Stimulated activated CD4-positive, alpha-beta T cell treated with anti-CD3 and anti-CD28 coated beads, Interleukin-15, amount 100 ng/mL, for 48 hours (primary cell): ENCODE measurements around the gene IFT57.
"Not testable (repeated sequence)": the region's sequence is repeated elsewhere in the genome, so short reads cannot be mapped to it uniquely, and the experiment has no call there.

Experiments used
- DNase-seq, 2 donors: peaks; one replicate each; pipeline ENCODE4 v3.0.0-alpha.2; 2020; ENCODE audit warnings: low read depth in 2 of 2

The IFT57 gene

DNA sequence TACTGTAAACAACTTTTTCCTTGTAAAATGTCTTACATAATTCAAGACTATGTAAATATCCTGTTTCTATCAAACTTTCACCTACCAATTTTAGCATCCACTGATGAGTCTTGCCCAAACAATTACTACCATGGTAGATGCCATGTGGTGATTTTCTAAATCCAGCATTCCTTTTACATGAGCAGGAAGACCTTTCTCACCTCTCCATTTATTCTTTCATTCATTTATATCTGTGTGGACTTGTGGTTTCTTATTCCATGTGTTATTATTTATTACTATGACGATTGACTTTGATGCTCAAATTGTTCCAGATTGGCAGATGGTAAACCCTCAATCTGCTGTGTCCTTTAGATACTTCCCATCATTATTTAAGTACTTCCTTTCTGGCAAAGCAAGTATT is 62.4 kb downstream of the IFT57 start:
- DNase-seq: no peak

DNA sequence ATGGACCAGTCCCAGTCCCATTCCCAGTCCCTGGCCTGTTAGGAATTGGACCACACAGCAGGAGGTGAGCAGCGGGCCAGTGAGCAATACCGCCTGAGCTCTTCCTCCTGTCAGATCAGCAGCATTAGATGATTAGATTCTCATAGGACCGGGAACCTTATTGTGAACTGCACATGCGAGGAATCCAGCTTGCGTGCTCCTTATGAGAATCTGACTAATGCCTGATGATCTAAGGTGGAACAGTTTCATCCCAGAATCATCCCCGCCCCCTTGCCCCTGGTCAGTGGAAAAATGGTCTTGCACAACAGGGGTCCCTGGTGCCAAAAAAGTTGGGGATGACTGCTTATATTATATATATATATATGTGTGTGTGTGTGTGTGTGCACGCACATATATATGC is 63.1 kb downstream of the IFT57 start:
- DNase-seq: no peak

DNA sequence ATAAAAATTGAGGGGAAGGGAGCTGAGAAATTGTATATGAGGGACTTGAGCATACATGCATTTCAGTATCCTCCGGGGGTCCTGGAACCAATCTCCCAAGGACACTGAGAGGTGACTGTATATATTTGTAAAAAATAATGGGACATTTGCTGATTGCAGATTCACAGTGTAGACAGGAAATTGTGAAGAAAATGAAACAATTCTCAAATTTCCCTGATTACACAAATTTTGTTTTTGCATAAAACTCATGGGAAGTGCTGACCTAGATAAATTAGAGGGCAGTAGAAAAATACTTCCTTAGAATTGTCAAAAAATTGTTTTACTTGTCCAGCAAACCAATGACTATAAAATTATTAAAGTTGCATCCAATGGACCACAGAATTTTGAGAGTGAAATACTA is 64.0 kb downstream of the IFT57 start:
- no peak for DNase-seq

DNA sequence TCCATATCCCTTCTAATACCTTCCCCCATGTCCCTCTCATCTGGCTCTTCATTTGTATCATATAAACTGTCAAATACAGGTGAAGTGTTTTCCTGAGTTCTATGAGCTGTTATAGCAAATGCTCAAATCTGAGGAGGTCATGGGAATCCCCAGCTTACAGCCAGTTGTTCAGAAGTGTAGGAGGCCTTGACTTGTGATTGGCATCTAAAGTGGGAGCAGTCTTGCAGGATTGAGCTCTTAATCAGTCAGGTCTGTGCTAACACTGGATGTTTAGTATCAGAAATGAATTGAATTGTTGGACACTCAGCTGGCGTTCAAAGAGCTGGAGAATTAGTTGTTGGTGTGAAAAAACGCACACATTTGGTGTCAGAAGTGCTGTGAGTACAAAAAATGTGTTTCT is 65.0 kb downstream of the IFT57 start:
- no peak for DNase-seq

DNA sequence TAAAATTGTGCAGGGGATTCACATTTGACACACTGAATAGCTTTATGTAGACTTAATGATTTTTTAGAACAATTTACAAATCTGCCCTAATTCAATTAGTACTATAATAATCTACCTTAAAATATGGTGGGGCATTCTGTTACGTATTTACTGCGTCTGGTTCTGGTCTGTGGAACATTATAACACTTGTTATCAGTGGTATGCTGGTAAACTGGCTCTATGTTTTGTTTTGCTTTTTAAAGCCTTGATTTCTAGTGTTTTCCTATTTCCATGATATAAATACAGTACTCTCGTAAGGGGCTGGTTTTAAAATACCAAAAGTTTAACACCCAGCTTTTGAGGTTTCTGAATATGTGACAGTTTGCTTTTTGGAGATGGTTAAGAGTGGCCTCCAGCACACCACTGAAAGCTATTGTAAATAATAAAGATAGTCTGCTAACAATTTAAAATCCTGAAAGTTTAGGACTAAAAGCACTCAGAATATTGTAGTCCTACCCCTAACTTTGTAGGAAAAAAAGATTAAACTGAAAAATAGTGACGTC is 65.8 kb downstream of the IFT57 start:
- no peak for DNase-seq

DNA sequence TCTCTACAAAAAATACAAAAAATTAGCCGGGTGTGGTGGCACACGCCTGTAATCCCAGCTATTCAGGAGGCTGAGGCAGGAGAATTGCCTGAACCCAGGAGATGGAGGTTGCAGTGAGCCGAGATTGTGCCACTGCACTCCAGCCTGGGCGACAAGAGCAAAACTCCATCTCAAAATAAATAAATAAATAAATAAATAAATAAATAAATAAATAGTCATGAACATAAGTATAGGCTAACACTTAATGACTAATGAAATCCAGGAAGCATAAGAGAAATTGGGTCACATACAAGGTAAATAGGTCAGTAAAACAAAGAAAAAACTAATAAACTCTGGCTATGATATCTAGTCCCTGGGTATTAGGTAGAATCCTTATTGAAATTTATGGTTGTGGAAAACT is 66.6 kb downstream of the IFT57 start:
- not testable (repeated sequence) for DNase-seq

DNA sequence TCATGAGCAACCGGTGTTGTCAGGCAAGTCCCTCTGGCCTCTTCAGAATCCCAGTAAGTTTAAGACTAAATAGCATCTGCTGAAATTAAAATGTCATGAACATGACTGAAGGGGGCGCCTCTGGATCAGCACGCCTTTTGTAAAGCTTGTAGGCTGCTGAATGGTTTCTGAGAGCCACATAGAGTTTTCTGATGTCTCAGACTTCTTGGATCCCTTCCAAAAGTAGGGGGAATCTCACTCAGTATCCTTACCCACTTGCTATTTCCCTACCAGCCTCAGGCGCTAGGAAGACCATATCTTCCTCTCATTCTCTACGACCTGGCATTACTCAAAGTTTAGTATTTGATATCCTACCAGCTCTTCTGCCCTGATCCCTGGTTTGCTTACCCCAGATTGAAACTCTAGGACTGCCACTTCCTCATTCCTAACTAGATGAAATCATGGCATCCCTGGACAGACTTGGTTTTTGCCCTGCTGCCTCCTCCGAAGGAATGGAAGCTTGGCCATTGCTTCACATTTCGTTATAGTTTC is 68.7 kb downstream of the IFT57 start:
- DNase-seq: peak; percentile 38 to 49

DNA sequence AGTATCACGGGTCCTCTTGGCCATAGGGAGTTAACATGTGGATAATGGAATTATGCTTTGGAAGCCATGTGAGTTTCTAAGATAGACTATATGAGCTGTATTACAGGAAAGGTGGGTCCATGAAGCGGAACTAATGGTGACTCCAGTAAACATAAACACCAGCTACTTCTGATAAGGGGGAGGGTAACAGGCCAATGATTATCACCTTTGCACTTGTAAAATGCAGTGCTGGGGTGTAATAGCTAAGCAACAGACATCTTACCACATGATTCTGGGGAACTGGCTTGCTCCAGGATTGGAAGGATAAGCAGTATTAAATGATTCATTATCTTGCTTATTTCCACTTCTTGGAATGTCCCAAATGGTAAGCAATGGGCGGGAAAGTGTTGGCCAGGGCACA is 70.0 kb downstream of the IFT57 start:
- DNase-seq: no peak

DNA sequence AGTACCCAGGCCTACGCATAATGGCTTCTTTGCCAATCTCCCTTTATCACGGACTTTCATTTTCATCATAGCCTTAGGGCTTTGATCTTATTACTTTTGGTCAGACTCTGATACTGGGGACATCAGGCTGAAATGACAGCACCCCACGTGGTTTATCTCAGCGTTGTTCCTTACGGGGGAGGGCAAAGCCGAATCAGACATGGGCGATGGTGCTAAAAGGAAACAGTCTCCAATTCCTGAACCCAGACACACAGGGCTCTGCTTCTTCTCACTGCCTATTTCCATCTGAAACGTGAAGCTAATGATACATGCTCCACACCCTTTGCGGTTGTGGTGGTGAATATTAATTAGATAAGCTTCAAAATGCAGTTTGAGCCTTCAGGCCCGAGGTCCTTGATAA is 72.0 kb downstream of the IFT57 start:
- no peak for DNase-seq

DNA sequence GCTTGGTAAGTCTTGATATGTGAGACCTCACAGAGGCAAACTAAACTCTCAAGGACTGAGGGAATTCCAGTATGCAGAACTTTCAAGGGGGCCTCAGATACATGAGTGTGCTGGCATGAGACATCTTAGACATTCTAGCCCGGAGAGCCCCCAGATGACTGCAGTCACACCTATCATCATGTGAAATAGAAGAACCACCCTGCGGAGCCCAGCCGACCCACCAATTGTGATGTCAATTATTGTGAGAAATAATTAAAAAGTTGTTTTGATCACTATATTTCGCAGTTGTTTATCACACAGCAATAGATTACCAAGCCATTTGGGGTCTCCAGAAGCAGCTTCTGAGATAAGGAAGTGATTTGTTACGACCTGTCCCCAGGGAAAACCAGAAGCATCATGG is 76.1 kb downstream of the IFT57 start:
- DNase-seq: no peak

DNA sequence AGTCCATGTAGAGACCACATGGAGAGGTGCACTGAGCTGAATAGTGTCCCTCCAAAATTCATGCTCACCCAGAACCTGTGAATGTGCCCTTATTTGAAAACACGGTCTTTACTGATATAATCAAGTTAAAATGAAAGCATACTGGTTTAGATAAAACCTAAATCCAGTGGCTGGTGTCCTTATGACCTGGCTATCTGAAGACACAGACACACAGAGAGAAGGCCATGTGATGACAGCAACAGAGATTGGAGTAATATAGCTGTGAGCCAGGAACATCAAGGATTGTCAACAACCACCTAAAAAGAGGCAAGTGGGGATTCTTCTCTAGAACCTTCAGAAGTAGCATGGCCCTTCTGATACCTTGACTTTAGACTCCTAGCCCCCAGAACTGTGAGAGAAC is 76.6 kb downstream of the IFT57 start:
- no peak for DNase-seq

DNA sequence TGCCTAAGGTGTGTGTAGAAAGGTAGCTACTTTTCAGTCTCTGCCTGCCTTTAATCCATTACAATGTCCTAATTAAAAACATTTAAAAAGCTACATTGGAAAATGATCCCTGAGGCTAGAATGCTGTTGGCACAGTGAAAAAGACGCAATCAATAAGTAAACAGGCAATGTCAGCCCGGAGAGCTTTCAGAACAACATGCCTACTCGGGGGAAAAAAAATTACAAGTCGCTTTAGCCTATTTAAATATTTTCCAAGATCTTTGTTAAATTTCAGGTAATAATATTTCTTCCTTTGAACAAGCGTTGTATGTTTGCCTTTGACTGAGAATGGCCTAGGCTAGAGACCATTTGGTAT is 84.8 kb downstream of the IFT57 start:
- no peak for DNase-seq

DNA sequence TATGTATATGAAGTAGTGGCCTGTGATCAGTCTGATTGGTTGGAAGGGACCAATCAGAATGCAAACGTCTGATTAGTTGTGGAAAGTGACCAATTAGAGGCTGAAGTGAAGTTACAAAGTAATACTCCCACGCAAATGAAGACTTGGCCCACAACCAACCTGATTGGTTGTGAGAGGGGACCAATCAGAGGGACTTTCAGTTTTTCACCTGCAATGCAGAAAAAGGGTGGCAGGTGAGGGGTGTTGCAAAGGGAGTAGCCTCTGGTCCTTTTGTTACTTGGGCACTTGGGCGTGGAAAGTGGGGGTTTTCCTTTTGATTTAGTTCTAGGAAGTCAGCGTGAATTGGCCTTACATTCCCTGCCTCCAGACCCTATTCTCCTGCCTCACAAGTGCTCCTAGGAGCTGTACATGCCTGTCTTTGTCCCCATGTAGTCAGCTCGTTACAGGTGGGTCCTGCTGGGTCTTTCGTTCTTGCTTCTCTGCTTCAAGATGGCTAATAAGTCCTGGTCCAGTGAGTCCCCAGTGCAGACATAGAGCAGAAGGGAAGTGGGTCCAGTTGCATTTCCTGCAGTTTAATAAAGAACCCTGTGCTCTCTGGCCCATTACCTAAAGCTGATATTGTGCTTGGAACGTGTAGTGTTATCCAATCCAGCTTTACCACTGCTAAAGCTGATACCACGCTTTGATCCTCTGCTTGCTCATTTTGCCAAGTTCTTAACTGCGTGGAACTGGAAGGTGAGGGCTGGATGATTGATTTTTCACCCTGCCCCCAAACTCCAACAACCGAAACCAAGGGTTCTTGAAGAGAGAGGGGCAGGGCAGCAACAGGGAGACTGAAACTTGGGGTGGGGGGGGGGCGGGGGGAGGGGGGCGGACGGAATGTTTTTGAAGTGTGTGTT is 85.4 kb downstream of the IFT57 start:
- no peak for DNase-seq

DNA sequence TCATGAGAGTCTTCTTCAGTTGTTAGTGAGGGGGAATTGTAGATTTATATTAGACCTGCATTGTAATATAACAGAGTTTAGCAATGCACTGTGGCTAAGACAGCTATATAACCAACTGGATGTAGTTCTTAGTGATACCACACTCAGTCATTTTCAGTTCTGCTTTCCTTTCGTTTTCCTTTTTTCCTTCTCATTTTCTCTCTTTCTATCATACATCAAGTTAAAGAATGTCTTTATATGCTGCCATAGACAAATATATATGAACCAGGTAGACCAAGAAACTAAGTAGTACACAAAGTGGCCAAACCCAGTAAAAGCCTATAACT is 87.7 kb downstream of the IFT57 start:
- no peak for DNase-seq

DNA sequence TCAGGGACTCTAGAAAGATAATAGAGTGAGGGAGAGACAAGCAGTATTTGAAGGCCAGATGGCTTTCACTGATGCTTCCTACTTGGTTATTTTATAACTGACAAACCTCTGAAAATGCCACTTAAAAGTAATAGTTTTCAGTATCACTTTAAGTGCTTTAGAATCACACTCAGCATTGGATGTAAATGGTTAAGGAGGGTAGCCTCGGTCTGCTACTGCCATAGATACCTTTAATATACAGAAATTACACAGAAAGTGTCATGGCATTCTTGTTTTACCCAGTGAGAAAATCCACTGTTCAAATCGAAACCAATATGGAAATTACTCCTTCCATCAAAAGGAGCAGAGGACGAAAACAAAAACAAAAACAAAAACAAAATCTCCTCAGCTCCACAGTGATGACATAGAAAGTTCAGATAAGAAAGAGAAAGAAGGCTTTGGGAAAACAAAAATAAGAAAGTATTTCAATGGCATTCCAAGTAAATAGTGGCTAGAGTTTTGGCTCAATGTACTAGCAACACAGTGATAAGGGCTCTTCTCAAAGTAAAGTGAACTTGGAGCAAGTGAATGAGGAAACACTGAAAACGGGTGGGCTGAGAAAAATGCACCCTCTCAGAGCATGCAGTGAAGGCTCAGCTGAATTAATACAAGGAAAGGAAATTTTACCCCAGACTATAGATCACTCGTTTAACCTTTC is 88.2 kb downstream of the IFT57 start:
- DNase-seq: no peak

DNA sequence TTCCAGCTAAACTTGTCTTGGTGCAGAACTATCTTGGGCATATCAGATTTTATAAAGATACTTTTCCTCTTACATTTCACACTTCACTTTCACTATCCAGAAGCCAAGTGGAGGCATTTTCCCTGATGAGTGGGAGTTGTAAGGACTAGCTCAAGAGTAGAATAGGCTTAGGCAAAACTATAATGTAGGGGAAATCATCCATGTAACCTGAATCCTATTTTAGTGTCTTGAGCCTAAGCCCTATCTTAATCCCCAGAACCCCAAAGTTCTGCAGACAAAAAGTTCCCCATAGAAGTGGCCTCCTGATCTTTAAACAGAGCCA is 89.2 kb downstream of the IFT57 start:
- no peak for DNase-seq

DNA sequence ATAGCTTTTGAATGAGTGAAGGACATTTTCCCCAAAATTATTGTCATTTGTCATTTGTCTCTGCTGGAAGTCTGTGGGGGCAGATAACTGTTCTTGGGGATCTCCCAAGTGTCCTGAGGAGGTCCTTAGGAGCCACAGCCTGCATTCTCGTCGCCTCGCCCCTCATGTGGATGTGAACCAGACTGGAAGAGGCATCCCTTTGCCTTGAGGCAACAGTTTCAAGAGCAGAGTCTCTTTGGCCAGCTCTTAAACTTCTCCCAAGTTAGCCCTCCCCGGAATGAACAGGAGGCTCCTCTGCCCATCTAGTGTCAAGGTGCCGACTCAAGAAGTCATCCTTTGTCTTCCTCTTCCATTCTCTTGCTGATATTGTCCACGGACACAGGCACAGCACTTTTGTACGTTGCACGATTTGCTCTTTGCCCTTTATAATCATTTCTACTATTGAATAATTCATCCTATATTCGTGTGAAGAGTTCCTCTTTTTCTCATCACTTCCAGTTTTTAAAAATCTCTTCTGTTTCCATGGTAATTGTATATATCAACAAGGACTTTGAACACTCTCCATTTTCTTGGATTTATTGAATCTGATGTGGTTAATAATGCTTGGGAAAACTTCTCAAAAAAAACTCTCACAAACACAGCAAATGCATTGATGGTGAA is 90.6 kb downstream of the IFT57 start:
- DNase-seq: no peak

DNA sequence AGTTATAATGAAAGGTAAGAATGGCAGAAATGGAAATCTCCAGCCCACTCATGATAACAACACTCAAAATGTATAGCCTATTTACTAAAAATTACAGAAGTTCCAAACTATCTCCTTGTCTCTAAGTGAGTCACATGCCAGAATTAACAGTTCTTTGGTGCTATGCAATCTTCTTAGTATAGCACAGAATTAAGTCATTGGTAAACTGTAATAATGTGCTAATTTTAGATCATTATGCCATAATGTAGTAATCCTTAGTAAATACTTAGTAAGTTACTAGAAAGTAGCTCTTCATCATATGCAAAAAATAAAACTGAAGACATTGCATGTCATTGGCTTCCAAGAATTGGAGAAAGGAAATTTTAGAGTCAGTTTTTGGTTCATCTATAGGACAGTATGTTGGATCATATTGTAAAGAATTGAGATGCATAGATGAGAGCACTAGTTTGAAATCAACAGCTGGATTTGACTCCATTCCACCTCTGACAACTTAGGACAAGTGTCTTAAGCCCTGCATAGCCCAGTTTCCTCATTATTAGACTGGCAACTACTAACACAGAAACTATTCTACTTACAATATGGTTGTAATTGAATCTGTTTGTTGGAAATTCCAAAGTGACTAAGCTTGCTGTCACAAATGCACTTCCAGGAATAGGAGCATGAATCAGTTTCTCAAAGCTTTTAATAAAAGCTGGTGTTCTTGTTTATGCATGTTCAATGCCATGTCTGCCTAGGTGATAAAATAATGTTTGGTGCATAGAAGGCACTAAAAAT is 91.3 kb downstream of the IFT57 start:
- DNase-seq: no peak

DNA sequence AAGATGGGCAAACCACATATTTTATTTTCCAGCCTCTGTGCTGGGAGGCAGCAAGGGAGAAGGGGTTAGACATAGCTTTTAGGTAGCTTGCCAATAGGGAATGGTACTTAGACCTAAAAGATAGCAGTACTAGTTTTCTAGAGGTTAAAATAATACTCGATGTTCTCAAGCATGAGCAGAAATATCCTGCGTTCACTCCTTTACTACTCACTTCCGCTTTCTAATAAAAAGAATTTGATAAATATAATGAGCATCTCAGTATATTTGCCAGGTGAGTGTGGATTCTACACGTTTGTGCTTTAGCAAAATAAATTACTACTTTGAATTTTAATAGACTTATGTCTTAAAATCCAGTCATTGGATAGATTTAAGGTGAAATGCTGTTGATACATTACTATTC is 92.0 kb downstream of the IFT57 start:
- DNase-seq: no peak

DNA sequence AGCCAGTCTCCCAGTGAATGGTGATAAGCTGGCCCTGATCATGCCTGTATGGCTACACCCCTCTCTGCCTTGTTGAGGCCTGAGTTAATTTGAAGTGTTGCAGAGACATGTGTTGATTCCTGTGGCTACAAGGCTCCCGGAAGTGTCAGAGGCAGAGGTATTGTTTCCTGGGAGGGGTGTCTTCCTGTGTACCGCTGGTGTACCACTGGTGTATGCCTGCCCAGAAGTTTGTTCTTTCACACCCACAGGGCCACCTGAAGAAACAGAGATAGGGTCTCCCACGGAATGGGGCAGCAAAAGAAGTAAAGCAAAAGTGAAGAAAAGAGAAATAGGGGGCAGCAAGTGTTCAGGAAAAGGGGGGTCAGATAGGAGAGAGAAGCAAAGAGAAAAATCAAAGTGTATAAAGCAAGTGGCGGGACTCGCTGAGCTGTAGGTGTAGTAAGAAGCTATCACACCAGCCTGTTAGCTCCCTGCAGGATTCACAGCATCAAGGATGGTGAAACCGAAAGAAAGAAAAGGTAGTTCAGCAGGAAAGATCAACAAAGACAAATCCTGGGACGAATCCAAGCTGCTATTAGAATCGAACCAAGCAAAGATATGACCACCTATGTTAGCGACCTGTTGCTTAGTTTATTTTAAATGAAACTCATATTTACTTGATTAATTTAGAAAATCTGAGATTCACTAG is 94.8 kb downstream of the IFT57 start:
- DNase-seq: peak; percentile 32 to 33

DNA sequence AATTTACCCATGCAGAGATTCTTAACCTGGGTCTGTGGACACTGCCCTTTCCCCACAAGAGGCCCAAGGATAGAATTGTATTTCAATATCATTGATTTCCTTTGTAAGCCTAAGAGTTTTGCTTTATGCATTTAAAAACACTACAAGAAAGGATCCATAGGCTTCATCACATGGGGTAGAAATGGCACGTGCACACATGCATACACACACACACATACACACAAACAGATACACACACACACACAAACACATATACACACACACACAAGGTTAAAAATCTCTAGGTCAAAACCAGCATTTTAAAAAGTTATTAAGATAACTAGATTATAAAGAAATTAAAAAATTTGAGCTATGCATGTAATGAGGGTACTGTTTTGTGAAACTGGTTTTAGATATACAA is 95.9 kb downstream of the IFT57 start:
- no peak for DNase-seq
